K562 (cell line): ENCODE measurements around the gene TIMM23B. TPM values are rescaled to one million over a fixed set of nuclear protein-coding genes. Genes with fewer than 3 reads are reported as not detected.

Experiments
- CHD2 ChIP-seq: IDR thresholded peaks from 2 replicates; pipeline ENCODE4 v1.6.1; 2011; ENCODE audit warnings: low read depth, low read length
- DIDO1 ChIP-seq: fragments of 450-650 bp; IDR thresholded peaks from 2 replicates; pipeline ENCODE4 v1.6.1; 2016; ENCODE audit warnings: low read depth, missing biosample characterization, missing genetic modification characterization
- L3MBTL2 ChIP-seq: fragments of 450-650 bp; IDR thresholded peaks from 2 replicates; pipeline ENCODE4 v1.6.1; 2016; ENCODE audit warnings: mild to moderate bottlenecking, moderate library complexity
- RNF2 ChIP-seq: sonication (generic); IDR thresholded peaks from 2 replicates; pipeline ENCODE4 v1.6.1; 2016
- TEAD2 ChIP-seq: fragments of 450-650 bp; IDR thresholded peaks from 2 replicates; pipeline ENCODE4 v1.6.1; 2016; ENCODE audit warnings: missing genetic modification characterization, control low read depth, missing compliant biosample characterization
- ZNF282 ChIP-seq: sonication (generic); formaldehyde crosslinking; IDR thresholded peaks from 2 replicates; pipeline ENCODE4 v1.8.1; 2023; ENCODE audit warnings: missing genetic modification reagents
- ZNF75A ChIP-seq: fragments of 450-650 bp; formaldehyde crosslinking; IDR thresholded peaks from 2 replicates; pipeline ENCODE4 v1.4.0; 2020; ENCODE audit warnings: mild to moderate bottlenecking
- polyA plus RNA-seq, 8 experiments: library from polyadenylated mRNA; depleted of rRNA in 4 of 8; stranded (reverse) in 5 of 8; unstranded in 3 of 8; fragments of >200 nt; fragmentation: Nextera tagmentation in 2 of 8; fragmentation: Illumina TruSeq in 1 of 8; extraction: Ambion mirVana in 2 of 8; extraction: Trizol in 1 of 8; gene quantifications; 2 replicates each; pipeline versions ENCODE4 v1.2.1 to v1.2.3, GENCODE V29; 2011 to 2014; ENCODE audit warnings: inconsistent platforms in 1 of 8, missing spikeins in 1 of 8
- total RNA-seq, 7 experiments: library from RNA; depleted of rRNA in 6 of 7; stranded (reverse); fragments of >200 nt in 6 of 7; fragmentation: Illumina TruSeq in 2 of 7; extraction: Trizol in 2 of 7; gene quantifications; 2 replicates each; pipeline versions ENCODE4 v1.2.1 to v1.2.3, GENCODE V29; 2011 to 2021; ENCODE audit warnings: low replicate concordance in 1 of 7
- TF ChIP-seq, protein P1 (sequence below): fragments of 450-650 bp; IDR thresholded peaks from 2 replicates; pipeline ENCODE4 v1.6.1; 2016; ENCODE audit warnings: mild to moderate bottlenecking, moderate library complexity
- TF ChIP-seq, protein P2 (sequence below): fragments of 250-450 bp; sonication (Bioruptor Pico); IDR thresholded peaks from 2 replicates; pipeline ENCODE4 v1.4.0; 2020; ENCODE audit warnings: mild to moderate bottlenecking
- TF ChIP-seq, protein P3 (sequence below): fragments of 450-650 bp; IDR thresholded peaks from 2 replicates; pipeline ENCODE4 v1.6.1; 2014; ENCODE audit warnings: low read depth, mild to moderate bottlenecking, moderate library complexity, borderline replicate concordance

Gene TIMM23B
- total and polyA plus RNA-seq, 9 of the 15 experiments (the other 6 are each of a cell fraction or from before 2014, with no cell fraction given), result 7.2 to 40.2 (median 24.7) TPM

DNA sequence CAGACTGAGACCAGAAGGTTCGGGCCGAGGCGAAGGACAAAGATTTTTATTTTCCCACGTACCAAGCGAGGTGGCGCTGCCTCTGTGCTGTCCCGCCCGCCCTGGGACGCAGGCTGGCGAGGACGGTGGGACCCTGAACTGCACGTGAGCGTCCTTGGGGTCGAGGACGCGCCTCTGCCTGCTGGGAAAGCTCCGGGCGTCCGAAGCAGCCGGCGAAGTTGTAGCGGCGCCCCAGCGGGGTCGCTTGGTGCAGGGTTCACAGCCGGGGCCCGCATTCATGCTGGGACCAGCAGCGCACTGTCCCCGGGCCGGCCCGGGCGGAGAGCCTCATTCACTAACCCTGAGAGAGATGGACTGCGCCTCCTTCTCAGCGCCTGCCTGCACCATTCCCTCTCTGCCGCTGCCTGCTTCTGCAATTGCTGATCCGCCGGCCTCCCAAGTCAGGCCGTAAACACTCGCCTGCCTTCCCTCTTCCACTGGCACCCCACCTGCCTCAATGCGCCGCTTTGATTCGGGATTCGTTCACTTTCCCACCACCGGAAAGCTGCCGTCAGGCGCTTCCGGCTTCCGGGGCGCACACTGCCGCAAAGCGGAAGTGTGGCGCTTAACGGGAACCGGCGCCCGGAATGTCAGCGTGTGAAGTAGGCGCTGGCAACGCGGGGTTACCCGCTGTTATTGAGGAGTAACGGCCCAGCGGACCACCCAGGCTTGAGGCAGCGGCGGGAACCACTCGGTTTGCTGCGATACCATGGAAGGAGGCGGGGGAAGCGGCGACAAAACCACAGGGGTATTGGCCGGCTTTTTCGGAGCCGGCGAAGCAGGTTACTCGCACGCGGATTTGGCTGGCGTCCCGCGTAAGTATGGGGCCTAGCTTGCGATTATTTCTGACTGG, at the start of gene TIMM23B, which contains the start of gene PARG (continued):
- TF ChIP-seq, protein P1, sequence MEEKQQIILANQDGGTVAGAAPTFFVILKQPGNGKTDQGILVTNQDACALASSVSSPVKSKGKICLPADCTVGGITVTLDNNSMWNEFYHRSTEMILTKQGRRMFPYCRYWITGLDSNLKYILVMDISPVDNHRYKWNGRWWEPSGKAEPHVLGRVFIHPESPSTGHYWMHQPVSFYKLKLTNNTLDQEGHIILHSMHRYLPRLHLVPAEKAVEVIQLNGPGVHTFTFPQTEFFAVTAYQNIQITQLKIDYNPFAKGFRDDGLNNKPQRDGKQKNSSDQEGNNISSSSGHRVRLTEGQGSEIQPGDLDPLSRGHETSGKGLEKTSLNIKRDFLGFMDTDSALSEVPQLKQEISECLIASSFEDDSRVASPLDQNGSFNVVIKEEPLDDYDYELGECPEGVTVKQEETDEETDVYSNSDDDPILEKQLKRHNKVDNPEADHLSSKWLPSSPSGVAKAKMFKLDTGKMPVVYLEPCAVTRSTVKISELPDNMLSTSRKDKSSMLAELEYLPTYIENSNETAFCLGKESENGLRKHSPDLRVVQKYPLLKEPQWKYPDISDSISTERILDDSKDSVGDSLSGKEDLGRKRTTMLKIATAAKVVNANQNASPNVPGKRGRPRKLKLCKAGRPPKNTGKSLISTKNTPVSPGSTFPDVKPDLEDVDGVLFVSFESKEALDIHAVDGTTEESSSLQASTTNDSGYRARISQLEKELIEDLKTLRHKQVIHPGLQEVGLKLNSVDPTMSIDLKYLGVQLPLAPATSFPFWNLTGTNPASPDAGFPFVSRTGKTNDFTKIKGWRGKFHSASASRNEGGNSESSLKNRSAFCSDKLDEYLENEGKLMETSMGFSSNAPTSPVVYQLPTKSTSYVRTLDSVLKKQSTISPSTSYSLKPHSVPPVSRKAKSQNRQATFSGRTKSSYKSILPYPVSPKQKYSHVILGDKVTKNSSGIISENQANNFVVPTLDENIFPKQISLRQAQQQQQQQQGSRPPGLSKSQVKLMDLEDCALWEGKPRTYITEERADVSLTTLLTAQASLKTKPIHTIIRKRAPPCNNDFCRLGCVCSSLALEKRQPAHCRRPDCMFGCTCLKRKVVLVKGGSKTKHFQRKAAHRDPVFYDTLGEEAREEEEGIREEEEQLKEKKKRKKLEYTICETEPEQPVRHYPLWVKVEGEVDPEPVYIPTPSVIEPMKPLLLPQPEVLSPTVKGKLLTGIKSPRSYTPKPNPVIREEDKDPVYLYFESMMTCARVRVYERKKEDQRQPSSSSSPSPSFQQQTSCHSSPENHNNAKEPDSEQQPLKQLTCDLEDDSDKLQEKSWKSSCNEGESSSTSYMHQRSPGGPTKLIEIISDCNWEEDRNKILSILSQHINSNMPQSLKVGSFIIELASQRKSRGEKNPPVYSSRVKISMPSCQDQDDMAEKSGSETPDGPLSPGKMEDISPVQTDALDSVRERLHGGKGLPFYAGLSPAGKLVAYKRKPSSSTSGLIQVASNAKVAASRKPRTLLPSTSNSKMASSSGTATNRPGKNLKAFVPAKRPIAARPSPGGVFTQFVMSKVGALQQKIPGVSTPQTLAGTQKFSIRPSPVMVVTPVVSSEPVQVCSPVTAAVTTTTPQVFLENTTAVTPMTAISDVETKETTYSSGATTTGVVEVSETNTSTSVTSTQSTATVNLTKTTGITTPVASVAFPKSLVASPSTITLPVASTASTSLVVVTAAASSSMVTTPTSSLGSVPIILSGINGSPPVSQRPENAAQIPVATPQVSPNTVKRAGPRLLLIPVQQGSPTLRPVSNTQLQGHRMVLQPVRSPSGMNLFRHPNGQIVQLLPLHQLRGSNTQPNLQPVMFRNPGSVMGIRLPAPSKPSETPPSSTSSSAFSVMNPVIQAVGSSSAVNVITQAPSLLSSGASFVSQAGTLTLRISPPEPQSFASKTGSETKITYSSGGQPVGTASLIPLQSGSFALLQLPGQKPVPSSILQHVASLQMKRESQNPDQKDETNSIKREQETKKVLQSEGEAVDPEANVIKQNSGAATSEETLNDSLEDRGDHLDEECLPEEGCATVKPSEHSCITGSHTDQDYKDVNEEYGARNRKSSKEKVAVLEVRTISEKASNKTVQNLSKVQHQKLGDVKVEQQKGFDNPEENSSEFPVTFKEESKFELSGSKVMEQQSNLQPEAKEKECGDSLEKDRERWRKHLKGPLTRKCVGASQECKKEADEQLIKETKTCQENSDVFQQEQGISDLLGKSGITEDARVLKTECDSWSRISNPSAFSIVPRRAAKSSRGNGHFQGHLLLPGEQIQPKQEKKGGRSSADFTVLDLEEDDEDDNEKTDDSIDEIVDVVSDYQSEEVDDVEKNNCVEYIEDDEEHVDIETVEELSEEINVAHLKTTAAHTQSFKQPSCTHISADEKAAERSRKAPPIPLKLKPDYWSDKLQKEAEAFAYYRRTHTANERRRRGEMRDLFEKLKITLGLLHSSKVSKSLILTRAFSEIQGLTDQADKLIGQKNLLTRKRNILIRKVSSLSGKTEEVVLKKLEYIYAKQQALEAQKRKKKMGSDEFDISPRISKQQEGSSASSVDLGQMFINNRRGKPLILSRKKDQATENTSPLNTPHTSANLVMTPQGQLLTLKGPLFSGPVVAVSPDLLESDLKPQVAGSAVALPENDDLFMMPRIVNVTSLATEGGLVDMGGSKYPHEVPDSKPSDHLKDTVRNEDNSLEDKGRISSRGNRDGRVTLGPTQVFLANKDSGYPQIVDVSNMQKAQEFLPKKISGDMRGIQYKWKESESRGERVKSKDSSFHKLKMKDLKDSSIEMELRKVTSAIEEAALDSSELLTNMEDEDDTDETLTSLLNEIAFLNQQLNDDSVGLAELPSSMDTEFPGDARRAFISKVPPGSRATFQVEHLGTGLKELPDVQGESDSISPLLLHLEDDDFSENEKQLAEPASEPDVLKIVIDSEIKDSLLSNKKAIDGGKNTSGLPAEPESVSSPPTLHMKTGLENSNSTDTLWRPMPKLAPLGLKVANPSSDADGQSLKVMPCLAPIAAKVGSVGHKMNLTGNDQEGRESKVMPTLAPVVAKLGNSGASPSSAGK, result peak; percentile 92
- TF ChIP-seq CHD2 (peak; percentile 11; the same call in 1 of the 2 replicates), ZNF75A (CRISPR knock-in tag) (0 out of 2 replicates have a peak, but pooled peaks have one; percentile 49), RNF2 (peak; percentile 14; the same call in 1 of the 2 replicates), ZNF282 (CRISPR knock-in tag) (0 out of 2 replicates have a peak, but pooled peaks have one; percentile 50), TEAD2 (tag) (peak; percentile 40; the same call in 1 of the 2 replicates), L3MBTL2 (peak; percentile 84), DIDO1 (tag) (peak; percentile 77; the same call in 1 of the 2 replicates)
- TF ChIP-seq, protein P2, sequence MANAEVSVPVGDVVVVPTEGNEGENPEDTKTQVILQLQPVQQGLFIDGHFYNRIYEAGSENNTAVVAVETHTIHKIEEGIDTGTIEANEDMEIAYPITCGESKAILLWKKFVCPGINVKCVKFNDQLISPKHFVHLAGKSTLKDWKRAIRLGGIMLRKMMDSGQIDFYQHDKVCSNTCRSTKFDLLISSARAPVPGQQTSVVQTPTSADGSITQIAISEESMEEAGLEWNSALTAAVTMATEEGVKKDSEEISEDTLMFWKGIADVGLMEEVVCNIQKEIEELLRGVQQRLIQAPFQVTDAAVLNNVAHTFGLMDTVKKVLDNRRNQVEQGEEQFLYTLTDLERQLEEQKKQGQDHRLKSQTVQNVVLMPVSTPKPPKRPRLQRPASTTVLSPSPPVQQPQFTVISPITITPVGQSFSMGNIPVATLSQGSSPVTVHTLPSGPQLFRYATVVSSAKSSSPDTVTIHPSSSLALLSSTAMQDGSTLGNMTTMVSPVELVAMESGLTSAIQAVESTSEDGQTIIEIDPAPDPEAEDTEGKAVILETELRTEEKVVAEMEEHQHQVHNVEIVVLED (CRISPR knock-in tag), result peak; percentile 29; the same call in 1 of the 2 replicates
- TF ChIP-seq, protein P3, sequence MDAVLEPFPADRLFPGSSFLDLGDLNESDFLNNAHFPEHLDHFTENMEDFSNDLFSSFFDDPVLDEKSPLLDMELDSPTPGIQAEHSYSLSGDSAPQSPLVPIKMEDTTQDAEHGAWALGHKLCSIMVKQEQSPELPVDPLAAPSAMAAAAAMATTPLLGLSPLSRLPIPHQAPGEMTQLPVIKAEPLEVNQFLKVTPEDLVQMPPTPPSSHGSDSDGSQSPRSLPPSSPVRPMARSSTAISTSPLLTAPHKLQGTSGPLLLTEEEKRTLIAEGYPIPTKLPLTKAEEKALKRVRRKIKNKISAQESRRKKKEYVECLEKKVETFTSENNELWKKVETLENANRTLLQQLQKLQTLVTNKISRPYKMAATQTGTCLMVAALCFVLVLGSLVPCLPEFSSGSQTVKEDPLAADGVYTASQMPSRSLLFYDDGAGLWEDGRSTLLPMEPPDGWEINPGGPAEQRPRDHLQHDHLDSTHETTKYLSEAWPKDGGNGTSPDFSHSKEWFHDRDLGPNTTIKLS, result peak; percentile 19; the same call in 1 of the 2 replicates
